Stimulated activated CD4-positive, alpha-beta T cell treated with anti-CD3 and anti-CD28 coated beads, TNF-alpha, amount 100 ng/mL, for 4 hours (primary cell): Measurements from ENCODE around the gene EPB41L5.

Experiments
- DNase-seq, 3 experiments: peaks; one replicate each; pipeline ENCODE4 v3.0.0-alpha.2; 2020; ENCODE audit warnings: low read depth in 3 of 3

The EPB41L5 gene

GRCh38 chr2:120224735-120225548 lies 212.1 kb downstream of the EPB41L5 start:
- no peak for DNase-seq

GRCh38 chr2:120225549-120226065 lies 212.7 kb downstream of the EPB41L5 start:
- DNase-seq: no peak

DNA sequence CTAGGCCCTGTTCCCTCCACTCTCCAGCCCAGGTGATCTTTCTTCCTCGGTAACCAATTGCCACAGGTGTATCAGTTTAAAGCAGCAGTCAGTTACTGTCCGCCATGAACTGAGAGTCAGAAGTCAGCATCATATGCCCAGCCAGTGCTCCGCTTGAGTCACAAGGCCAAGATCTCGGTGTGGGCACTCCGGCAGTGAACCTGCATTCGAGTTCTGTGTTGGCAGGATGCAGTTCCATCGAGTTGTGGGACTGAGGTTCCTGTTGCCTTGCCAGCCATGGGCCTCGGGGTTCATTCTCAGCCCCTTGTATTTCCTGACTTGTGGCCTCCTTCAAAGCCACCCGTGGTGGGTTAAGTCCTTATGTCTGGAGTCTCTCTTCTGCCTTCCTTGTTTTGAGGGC lies 213.4 kb downstream of the EPB41L5 start:
- DNase-seq: no peak

GRCh38 chr2:120227111-120227991 lies 214.5 kb downstream of the EPB41L5 start:
- no peak for DNase-seq

DNA sequence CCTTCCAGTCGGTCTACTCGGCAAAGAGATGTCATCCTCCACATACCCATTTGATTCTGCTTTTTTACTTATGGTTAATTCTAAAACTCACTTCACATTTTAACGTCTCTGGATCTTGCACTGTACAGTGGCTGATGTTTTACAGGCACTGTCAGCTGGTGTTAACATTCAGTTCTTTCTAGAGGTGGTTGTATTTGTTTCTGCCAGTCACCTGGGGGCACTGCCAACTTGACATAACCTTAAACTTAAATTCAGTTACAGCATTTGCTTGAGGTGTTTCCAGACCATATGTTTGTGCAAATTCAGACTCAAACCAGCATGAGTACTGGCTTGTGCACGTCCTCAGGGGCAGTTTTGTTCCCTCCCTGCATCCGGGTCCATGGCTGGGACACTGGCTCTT lies 215.6 kb downstream of the EPB41L5 start:
- no peak for DNase-seq
